ENCODE measurements around the gene SDF2L1. TPM values are rescaled to one million over a fixed set of nuclear protein-coding genes. Genes with fewer than 3 reads are reported as not detected.
A peak's percentile ranks its signal among the peaks of the same experiment; 100 is the strongest.
"Not testable (repeated sequence)": the region's sequence is repeated elsewhere in the genome, so short reads cannot be mapped to it uniquely, and the experiment has no call there.

SDF2L1 gene
- total RNA-seq, 5 donors from 2014 or later (not counting 1 experiment from before 2014, with no cell fraction given), result 22.1 to 55.4 (median 50.2) TPM

DNA sequence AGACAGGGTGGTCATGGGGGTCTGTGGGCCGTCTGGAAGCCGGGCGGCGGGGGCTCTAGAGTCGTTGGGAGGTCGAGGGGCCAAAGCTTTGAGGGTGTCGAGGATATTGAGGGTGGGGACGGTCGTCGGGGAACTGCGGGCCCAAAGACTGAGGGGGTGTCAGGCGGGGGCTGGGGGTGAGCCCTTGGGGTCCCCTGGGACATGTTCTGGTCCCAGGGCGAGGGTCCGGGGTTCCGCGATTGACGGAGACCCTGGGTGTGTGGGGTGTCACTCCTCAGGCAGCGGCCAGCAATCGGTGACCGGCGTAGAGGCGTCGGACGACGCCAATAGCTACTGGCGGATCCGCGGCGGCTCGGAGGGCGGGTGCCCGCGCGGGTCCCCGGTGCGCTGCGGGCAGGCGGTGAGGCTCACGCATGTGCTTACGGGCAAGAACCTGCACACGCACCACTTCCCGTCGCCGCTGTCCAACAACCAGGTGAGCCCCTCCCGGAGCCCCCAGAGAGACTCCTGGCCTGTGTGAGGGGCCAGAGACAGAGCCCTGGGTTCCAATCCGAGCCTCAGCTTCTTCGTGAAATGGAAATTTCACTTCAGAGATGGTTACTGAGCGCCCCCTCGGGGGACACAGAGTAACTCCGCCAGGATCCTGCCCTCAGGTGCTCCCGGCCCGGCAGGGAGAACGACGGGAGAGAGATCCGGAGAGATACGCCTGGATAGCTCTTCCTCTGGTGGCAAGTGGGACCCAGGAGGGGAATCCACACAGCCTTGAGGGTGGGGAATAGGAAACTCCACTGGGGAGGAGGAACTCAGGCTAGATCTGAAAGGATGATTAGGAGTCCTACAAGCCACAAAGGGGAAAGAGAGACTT lies 714 bp downstream of the SDF2L1 start:
- ATAC-seq (replicated peaks in 1 of 4) (no peak), DNase-seq (peak in 30 of 35 experiments; percentile 23 to 72 (median 44))
- POLR2A ChIA-PET, result interaction anchor here (0.5 to 1.9 kb wide), 5 partner anchors 13 to 542 kb away, joined by 3 to 9 read pairs (median 4); partner anchors contain the start of gene YDJC (in 1 of the 2)
- Histone ChIP-seq H3K9me3 (no peaks in the 10 kb centered on the region), H3K27ac (ENCODE audit: low read length) (peak overlapping the region; percentile 52), H3K36me3 (ENCODE audit: control insufficient read depth in 2 of 2, extremely low read depth in 1 of 2, insufficient read depth in 1 of 2, low read length in 1 of 2) (peaks cover 0 to 13% of the 10 kb centered on the region in 2 donors), H3K4me3 (ENCODE audit: control insufficient read depth in 1 of 2, extremely low read depth in 1 of 2, low read length in 1 of 2) (peak overlapping the region; percentile 56 to 87), H3K27me3 (replicated peaks in 1 of 2; ENCODE audit: control insufficient read depth in 2 of 2, extremely low read depth in 1 of 2, insufficient read depth in 2 of 2, low read length in 1 of 2) (peaks cover 0 to 5% of the 10 kb centered on the region in 2 experiments), H3K4me1 (ENCODE audit: control insufficient read depth in 1 of 2, extremely low read depth in 1 of 2, insufficient read depth in 2 of 2, low read length in 2 of 2) (peaks cover 7 to 37% of the 10 kb centered on the region in 2 experiments)
- H3K27ac Mint-ChIP-seq, result peak overlapping the region; percentile 74 to 90
- H3K4me1 Mint-ChIP-seq, result peaks cover 28 to 35% (median 33%) of the 10 kb centered on the region in 3 donors
- H3K4me3 Mint-ChIP-seq, result peak overlapping the region; percentile 77 to 88 (median 83)
- WGBS (ENCODE audit: insufficient coverage), result under 1% methylated on average over 56 of the region's 56 CpGs
- CTCF ChIA-PET, result interaction anchor here (0.9 to 4.3 kb wide), 5 partner anchors 11 to 21 kb away, joined by 4 to 51 read pairs (median 8); partner anchors contain the start of genes CCDC116 (in 1 of the 2) and YDJC (in 1 of the 2)
- no peaks in the 10 kb centered on the region for H3K9me3 Mint-ChIP-seq
- H3K36me3 Mint-ChIP-seq, result peaks cover 15% of the 10 kb centered on the region
- H3K27me3 Mint-ChIP-seq, result no peaks in the 10 kb centered on the region

- H3K36me3 ChIP-seq (ENCODE audit: control insufficient read depth in 2 of 2, extremely low read depth in 1 of 2, insufficient read depth in 1 of 2, low read length in 1 of 2), result peaks cover 0 to 14% of the 10 kb centered on the region in 2 donors
- WGBS (ENCODE audit: insufficient coverage), result 92% methylated on average over 17 of the region's 22 CpGs
- POLR2A ChIA-PET, result interaction anchor here (0.6 kb wide), 3 partner anchors 27 to 543 kb away, joined by 3 to 5 read pairs (median 3); no protein-coding TSS in a partner anchor
- Mint-ChIP-seq H3K9me3 (no peaks in the 10 kb centered on the region), H3K27ac (peak overlapping the region; percentile 74 to 90), H3K36me3 (peaks cover 16% of the 10 kb centered on the region), H3K27me3 (no peaks in the 10 kb centered on the region), H3K4me3 (peak overlapping the region; percentile 77 to 88 (median 83)), H3K4me1 (peaks cover 28 to 35% (median 33%) of the 10 kb centered on the region in 3 donors)
- CTCF ChIA-PET, result interaction anchor here (0.7 to 4.3 kb wide), 4 partner anchors 12 to 15 kb away, joined by 5 to 51 read pairs (median 20); partner anchors contain the start of genes CCDC116 (in 1 of the 2) and YDJC (in 1 of the 2)
- no peak overlapping the region for H3K27ac ChIP-seq (ENCODE audit: low read length)
- H3K4me1 ChIP-seq (ENCODE audit: control insufficient read depth in 1 of 2, extremely low read depth in 1 of 2, insufficient read depth in 2 of 2, low read length in 2 of 2), result peaks cover 7 to 37% of the 10 kb centered on the region in 2 experiments
- peak overlapping the region in 1 of 2 donors; percentile 56 for H3K4me3 ChIP-seq (ENCODE audit: control insufficient read depth in 1 of 2, extremely low read depth in 1 of 2, low read length in 1 of 2)
- ATAC-seq (replicated peaks in 1 of 4) (no peak), DNase-seq (no peak)
- H3K27me3 ChIP-seq (replicated peaks in 1 of 2; ENCODE audit: control insufficient read depth in 2 of 2, extremely low read depth in 1 of 2, insufficient read depth in 2 of 2, low read length in 1 of 2), result peaks cover 0 to 5% of the 10 kb centered on the region in 2 experiments
- H3K9me3 ChIP-seq, result no peaks in the 10 kb centered on the region
Observed at GRCh38 chr22:21643533-21644357, 1.6 kb downstream of the SDF2L1 start.

DNA sequence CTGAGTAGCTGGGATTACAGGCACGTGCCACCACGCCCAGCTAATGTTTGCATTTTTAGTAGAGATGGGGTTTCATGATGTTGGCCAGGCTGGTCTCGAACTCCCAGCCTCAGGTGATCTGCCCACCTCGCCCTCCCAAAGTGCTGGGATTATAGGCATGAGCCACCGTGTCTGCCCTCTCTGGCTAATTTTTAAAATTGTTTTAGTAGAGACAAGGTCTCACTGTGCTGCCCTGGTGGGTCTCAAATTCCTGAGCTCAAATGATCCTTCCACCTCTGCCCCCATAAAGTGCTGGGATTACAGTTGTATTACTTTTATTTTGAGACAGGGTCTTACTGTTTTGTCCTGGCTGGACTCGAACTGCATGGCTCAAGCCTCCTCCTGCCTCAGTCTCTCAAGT lies 3.4 kb downstream of the SDF2L1 start:
- H3K27me3 Mint-ChIP-seq; H3K9me3 Mint-ChIP-seq; H3K4me3 ChIP-seq (ENCODE audit: control insufficient read depth in 1 of 2, extremely low read depth in 1 of 2, low read length in 1 of 2); ATAC-seq (replicated peaks in 1 of 4); H3K27ac ChIP-seq (ENCODE audit: low read length); DNase-seq; H3K9me3 ChIP-seq; POLR2A ChIA-PET; H3K4me3 Mint-ChIP-seq; H3K27ac Mint-ChIP-seq; H3K27me3 ChIP-seq (replicated peaks in 1 of 2; ENCODE audit: control insufficient read depth in 2 of 2, extremely low read depth in 1 of 2, insufficient read depth in 2 of 2, low read length in 1 of 2): not testable (repeated sequence)
- Mint-ChIP-seq H3K4me1 (peaks cover 31 to 35% (median 33%) of the 10 kb centered on the region in 3 donors), H3K36me3 (peaks cover 21% of the 10 kb centered on the region)
- CTCF ChIA-PET, result interaction anchor here (0.7 to 5.3 kb wide), 4 partner anchors 13 to 643 kb away, joined by 3 to 37 read pairs (median 5); partner anchors contain the start of genes CCDC116 (in 1 of the 2), THAP7 (in 1 of the 2) and YDJC (in 1 of the 2)
- Histone ChIP-seq H3K4me1 (ENCODE audit: control insufficient read depth in 1 of 2, extremely low read depth in 1 of 2, insufficient read depth in 2 of 2, low read length in 2 of 2) (peaks cover 7 to 37% of the 10 kb centered on the region in 2 experiments), H3K36me3 (ENCODE audit: control insufficient read depth in 2 of 2, extremely low read depth in 1 of 2, insufficient read depth in 1 of 2, low read length in 1 of 2) (peaks cover 0 to 16% of the 10 kb centered on the region in 2 donors)
- 100% methylated on average over 2 of the region's 6 CpGs for WGBS (ENCODE audit: insufficient coverage)

GRCh38 chr22:21646608-21647590 lies 4.8 kb downstream of the SDF2L1 start:
- no peaks in the 10 kb centered on the region for H3K27me3 Mint-ChIP-seq
- Histone ChIP-seq H3K27me3 (replicated peaks in 1 of 2; ENCODE audit: control insufficient read depth in 2 of 2, extremely low read depth in 1 of 2, insufficient read depth in 2 of 2, low read length in 1 of 2) (no peaks in the 10 kb centered on the region), H3K27ac (ENCODE audit: low read length) (no peak overlapping the region), H3K36me3 (ENCODE audit: control insufficient read depth in 2 of 2, extremely low read depth in 1 of 2, insufficient read depth in 1 of 2, low read length in 1 of 2) (peaks cover 0 to 16% of the 10 kb centered on the region in 2 donors), H3K4me3 (ENCODE audit: control insufficient read depth in 1 of 2, extremely low read depth in 1 of 2, low read length in 1 of 2) (no peak overlapping the region), H3K4me1 (ENCODE audit: control insufficient read depth in 1 of 2, extremely low read depth in 1 of 2, insufficient read depth in 2 of 2, low read length in 2 of 2) (peaks cover 12 to 41% of the 10 kb centered on the region in 2 experiments), H3K9me3 (no peaks in the 10 kb centered on the region)
- H3K4me1 Mint-ChIP-seq, result peaks cover 35 to 38% (median 36%) of the 10 kb centered on the region in 3 donors
- ChIA-PET CTCF (interaction anchor here (0.5 to 5.3 kb wide), 13 partner anchors 9 to 1710 kb away, joined by 3 to 37 read pairs (median 3); partner anchors contain the start of genes CCDC116 (in 1 of the 2) and YDJC (in 1 of the 2)), POLR2A (interaction anchor here in 1 of 2 donors (0.6 kb wide), 1 partner anchor 18 kb away, joined by 3 read pairs; no protein-coding TSS in a partner anchor)
- 42% methylated on average over 11 of the region's 14 CpGs for WGBS (ENCODE audit: insufficient coverage)
- H3K9me3 Mint-ChIP-seq, result no peaks in the 10 kb centered on the region
- no peak overlapping the region for H3K27ac Mint-ChIP-seq
- DNase-seq, result peak; percentile 55 to 90 (median 75)
- peak; percentile 11 to 17 (median 16) for ATAC-seq (replicated peaks in 1 of 4)
- H3K36me3 Mint-ChIP-seq, result peaks cover 21% of the 10 kb centered on the region
- H3K4me3 Mint-ChIP-seq, result no peak overlapping the region

DNA sequence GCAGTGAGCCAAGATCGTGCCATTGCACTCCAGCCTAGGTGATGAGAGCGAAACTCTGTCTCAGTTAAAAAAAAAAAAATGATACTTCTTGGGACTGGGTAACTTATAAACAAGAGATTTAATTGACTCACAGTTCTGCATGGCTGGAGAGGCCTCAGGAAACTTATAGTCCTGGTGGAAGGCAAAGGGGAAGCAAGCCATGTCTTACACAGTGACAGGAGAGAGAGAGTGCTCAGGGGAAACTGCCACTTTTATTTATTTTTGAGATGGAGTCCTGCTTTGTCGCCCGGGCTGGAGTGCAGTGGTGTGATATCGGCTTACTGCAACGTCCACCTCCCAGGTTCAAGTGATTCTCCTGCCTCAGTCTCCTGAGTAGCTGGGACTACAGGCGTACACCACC lies 8.2 kb downstream of the SDF2L1 start:
- H3K36me3 ChIP-seq (ENCODE audit: control insufficient read depth in 2 of 2, extremely low read depth in 1 of 2, insufficient read depth in 1 of 2, low read length in 1 of 2), result peaks cover 0 to 9% of the 10 kb centered on the region in 2 donors
- no peak overlapping the region for H3K27ac ChIP-seq (ENCODE audit: low read length)
- DNase-seq (no peak), ATAC-seq (replicated peaks in 1 of 4) (no peak)
- Mint-ChIP-seq H3K4me3 (peak overlapping the region in 2 of 3 donors; percentile 21 to 90), H3K27me3 (no peaks in the 10 kb centered on the region), H3K36me3 (peaks cover 16% of the 10 kb centered on the region), H3K4me1 (peaks cover 23 to 26% (median 24%) of the 10 kb centered on the region in 3 donors), H3K27ac (no peak overlapping the region), H3K9me3 (no peaks in the 10 kb centered on the region)
- no peaks in the 10 kb centered on the region for H3K9me3 ChIP-seq
- peaks cover 8 to 34% of the 10 kb centered on the region in 2 experiments for H3K4me1 ChIP-seq (ENCODE audit: control insufficient read depth in 1 of 2, extremely low read depth in 1 of 2, insufficient read depth in 2 of 2, low read length in 2 of 2)
- POLR2A ChIA-PET, result no interaction called here
- WGBS (ENCODE audit: insufficient coverage), result 100% methylated on average over 5 of the region's 7 CpGs
- H3K4me3 ChIP-seq (ENCODE audit: control insufficient read depth in 1 of 2, extremely low read depth in 1 of 2, low read length in 1 of 2), result no peak overlapping the region
- CTCF ChIA-PET, result no interaction called here
- no peaks in the 10 kb centered on the region for H3K27me3 ChIP-seq (replicated peaks in 1 of 2; ENCODE audit: control insufficient read depth in 2 of 2, extremely low read depth in 1 of 2, insufficient read depth in 2 of 2, low read length in 1 of 2)

Measured in T-cell (primary cell).